Measurements from ENCODE around the gene PIAS1. TPM values are rescaled to one million over a fixed set of nuclear protein-coding genes. Genes with fewer than 3 reads are reported as not detected.

PIAS1 gene
- total RNA-seq, 1 experiment from 2014 or later: 25.9 TPM

GRCh38 chr15:68197661-68198437, 143.7 kb downstream of the PIAS1 start (continued):
- TF ChIP-seq ZNF274 (IDR thresholded peaks at IDR 0.05; ENCODE audit: low read depth, low read length) (no peak), EZH2 (IDR thresholded peaks at IDR 0.05) (no peak), ZFX (IDR thresholded peaks at IDR 0.05) (no peak), POLR2A (IDR thresholded peaks at IDR 0.05; ENCODE audit: borderline replicate concordance, extremely low read depth, insufficient read depth, insufficient read length) (no peak), ATF3 (IDR thresholded peaks at IDR 0.05) (no peak)

- intact Hi-C loops (cut with micrococcal nuclease): no loop called here
- Histone ChIP-seq H3K4me1 (ENCODE audit: control insufficient read depth in 1 of 2, insufficient read depth in 2 of 2, low read length in 2 of 2) (no peaks in the 10 kb centered on the region), H3K9me3 (ENCODE audit: control insufficient read depth in 1 of 2, insufficient read depth in 1 of 2, low read depth in 1 of 2, low read length in 2 of 2) (no peaks in the 10 kb centered on the region), H3K79me2 (ENCODE audit: insufficient read depth, low read length) (peaks cover 11% of the 10 kb centered on the region; the same call in 1 of the 2 replicates), H3K9ac (ENCODE audit: low read length) (no peak overlapping the region), H3K9me2 (ENCODE audit: insufficient read depth) (no peaks in the 10 kb centered on the region), H2AFZ (ENCODE audit: low read depth, low read length, poor library complexity, severe bottlenecking) (no peak overlapping the region), H4K20me1 (ENCODE audit: insufficient read depth) (no peaks in the 10 kb centered on the region), H3K27ac (ENCODE audit: low read depth, low read length) (no peak overlapping the region), H3K4me2 (ENCODE audit: low read length) (no peak overlapping the region), H3K27me3 (ENCODE audit: insufficient read depth, low read length) (no peaks in the 10 kb centered on the region), H3K4me3 (replicated peaks in 1 of 2; ENCODE audit: low read depth in 1 of 2, low read length in 2 of 2) (no peak overlapping the region), H3K36me3 (ENCODE audit: control insufficient read depth in 1 of 2, insufficient read depth in 2 of 2, low read length in 2 of 2) (0 out of 4 replicates have a peak, but pooled peaks cover 0 to 3% of the 10 kb centered on the region in 2 experiments)
- POLR2A ChIA-PET: no interaction called here
- no peak for DNase-seq (ENCODE audit: low read depth, low spot score)
- ATAC-seq: no peak
- CTCF ChIA-PET: no interaction called here
- BruUV-seq (replicated peaks): no TSS peak
- RAD21 ChIA-PET (ENCODE audit: low non-redundant PET in 1 of 2, low total read pairs in 2 of 2, uncharacterized antibody in 2 of 2, unreplicated experiment in 2 of 2): no interaction called here
- TF ChIP-seq FOSL1 (IDR thresholded peaks at IDR 0.05; ENCODE audit: low read depth) (no peak), POLR2A (IDR thresholded peaks at IDR 0.05; ENCODE audit: borderline replicate concordance, extremely low read depth, insufficient read depth, insufficient read length) (no peak), POLR2AphosphoS5 (IDR thresholded peaks at IDR 0.05; ENCODE audit: low read depth, low read length) (no peak)
Observed at GRCh38 chr15:68199340-68199739, 145.2 kb downstream of the PIAS1 start.

All from HCT116 (cell line).